COLO829 (cell line): ENCODE results near the gene MAPK8.
"Not testable (repeated sequence)": the region's sequence is repeated elsewhere in the genome, so short reads cannot be mapped to it uniquely, and the experiment has no call there.

Experiments used
- DNase-seq: peaks from one replicate; pipeline ENCODE4 v3.0.0; 2012; ENCODE audit warnings: low spot score

The MAPK8 gene

DNA sequence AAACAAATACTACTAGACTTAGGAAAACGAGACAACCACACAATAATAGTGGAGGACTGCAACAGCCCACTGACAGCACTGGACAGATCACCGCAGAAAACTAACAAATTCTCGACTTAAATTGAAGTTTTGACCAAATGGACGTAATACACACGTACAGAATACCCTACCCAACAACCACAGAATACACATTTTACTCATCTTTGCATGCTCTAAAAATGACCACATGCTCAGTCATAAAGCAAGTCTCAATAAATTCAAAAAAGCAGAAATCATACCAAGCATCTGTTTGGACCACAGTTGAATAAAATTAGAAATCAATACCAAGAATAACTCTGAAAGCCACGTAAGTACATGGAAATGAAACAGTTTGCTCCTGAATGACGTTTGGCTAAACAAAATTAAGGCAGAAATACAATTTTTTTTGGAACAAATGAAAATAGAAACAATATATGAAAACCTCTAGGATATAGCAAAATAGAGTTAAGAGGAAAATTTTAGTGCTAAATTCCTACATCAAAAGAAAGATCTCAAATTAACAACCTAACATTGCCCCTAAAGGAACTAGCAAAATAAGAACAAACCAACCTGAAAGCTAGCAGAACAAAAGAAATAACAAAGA lies 30.6 kb downstream of the MAPK8 start:
- no peak for DNase-seq

DNA sequence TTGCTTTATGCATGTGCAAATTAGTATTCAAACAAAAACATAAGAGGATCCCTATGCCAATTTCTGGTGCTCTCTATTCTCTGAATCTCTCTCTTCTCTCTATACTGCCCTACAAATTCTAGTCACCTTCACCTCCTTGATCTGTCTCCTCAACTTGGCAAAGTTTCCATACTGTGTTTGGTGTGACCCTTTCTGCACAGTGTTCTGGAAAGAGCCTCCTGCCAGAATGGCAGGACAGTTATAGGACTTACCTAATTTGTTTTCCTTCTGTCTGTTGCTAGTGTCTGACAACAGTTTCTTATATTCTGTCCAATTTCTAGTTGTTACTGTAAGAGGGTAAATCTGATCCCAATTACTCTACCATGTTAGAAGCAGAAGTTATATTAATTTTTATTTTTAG lies 34.3 kb downstream of the MAPK8 start:
- no peak for DNase-seq

DNA sequence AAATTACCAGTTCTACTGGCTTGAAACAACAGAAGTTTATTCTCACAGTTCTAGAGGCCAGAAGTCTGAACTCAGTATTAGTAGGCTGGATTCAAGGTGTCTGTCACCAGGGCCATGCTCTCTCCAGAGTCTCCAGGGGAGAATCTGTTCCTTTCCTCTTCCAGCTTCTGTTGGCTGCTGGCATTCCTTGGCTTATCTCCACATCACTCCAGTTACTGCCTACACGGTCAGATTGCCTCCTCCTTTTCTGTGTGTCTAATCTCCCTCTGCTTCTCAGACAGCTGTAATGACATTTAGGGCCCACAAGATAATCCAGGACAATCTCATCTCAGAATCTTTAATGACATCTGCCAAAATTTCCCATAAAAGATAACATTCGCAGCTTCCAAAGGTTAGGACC lies 36.6 kb downstream of the MAPK8 start:
- no peak for DNase-seq

DNA sequence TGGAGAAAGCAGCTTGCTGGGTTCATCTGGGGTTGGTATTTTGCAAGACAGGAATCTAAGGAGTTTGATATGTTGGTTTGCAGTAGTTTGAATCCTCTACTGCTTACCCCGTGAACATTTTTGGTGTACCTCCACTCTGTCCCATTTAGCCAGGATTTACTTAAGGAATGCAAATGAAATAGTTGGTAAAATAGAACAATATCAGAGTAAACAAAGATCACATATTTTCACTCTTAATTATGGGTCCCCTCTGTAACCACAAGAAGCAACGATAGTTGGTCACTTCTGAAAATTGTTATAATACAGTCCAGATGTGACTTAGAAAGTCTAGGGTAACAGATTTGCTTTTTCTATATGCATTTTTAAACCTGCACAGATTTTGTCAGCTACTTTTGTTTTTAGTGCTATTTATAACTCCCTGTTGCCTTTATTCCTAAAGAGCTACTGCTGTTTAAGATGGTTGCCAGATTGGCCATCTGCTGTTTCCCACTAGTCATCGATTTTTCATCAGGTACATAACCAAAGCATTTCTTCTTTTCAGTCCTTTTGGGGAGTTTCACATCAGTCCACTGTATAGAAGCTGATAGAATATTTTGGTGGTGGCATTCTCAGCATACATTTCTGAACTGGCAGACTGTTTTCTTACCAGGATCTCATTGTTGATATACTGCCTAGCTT lies 37.6 kb downstream of the MAPK8 start:
- no peak for DNase-seq

DNA sequence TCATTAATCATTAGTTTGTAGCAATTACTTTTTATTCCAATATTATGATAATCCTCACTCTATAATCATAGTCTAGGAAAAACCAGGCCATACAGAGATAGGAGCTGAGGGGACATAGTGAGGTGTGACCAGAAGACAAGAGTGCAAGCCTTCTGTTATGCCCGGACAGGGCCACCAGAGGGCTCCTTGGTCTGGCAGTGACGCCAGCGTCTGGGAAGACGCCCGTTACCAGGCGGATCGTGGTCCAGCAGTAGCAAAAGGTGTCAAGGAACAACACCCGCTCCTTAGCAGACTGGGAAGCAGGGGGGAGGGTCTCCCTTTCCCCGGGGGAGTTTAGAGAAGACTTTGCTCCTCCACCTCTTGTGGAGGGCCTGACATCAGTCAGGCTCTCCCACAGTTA lies 39.8 kb downstream of the MAPK8 start:
- DNase-seq = not testable (repeated sequence)

DNA sequence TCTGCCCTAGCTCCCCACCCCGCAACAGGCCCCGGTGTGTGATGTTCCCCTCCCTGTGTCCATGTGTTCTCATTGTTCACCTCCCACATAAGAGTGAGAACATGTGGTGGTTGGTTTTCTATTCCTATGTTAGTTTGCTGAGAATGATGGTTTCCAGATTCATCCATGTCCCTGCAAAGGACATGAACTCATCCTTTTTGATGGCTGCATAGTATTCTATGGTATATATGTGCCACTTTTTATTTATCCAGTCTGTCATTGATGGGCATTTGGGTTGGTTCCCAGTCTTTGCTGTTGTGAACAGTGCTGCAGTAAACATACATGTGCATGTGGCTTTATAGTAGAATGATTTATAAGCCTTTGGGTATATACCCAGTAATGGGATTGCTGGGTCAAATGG lies 41.1 kb downstream of the MAPK8 start:
- DNase-seq = not testable (repeated sequence)

DNA sequence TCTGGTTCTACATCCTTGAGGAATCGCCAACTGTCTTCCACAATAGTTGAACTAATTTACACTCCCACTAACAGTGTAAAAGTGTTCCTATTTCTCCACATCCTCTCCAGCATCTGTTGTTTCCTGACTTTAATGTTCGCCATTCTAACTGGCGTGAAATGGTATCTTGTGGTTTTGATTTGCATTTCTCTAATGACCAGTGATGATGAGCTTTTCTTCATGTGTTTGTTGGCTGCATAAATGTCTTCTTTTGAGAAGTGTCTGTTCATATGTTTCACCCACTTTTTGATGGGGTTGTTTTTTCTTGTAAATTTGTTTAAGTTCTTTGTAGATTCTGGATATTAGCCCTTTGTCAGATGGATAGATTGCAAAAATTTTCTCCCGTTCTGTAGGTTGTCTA lies 41.5 kb downstream of the MAPK8 start:
- DNase-seq = not testable (repeated sequence)

DNA sequence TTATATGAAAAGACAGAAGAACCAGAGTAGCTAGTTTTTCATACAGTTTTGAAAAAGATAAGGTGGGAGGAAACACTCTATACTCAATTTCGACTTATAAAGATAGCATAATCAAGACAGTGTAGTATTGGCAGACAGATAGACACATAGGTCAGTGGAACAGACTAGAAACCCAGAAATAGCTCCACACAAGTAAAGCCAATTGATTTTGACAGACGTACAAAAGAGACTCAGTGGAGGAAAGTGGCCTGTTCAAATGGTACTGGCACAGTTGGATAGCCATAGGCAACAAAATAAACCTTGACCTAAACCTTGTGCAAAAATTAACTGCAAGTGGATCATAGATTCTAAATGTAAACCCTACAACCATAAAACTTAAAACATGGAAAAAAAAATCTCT lies 46.8 kb downstream of the MAPK8 start:
- no peak for DNase-seq

DNA sequence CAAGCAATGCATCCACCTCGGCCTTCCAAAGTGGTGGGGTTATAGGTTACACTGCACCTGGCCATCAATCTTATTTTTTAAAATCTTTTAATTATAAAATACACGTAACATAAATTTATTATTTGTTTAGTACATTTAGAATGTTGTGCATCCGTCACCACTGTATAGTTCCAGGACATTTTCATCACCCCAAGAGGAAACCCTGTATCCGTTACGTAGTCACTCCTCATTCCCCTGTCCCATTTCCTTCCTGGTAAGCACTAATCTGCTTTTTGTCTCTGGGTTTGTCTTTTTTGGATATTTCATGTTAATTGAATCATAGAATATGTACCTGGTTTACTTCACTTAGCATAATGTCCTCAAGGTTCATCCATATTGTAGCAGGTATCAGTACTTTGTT lies 51.2 kb downstream of the MAPK8 start:
- DNase-seq = no peak

DNA sequence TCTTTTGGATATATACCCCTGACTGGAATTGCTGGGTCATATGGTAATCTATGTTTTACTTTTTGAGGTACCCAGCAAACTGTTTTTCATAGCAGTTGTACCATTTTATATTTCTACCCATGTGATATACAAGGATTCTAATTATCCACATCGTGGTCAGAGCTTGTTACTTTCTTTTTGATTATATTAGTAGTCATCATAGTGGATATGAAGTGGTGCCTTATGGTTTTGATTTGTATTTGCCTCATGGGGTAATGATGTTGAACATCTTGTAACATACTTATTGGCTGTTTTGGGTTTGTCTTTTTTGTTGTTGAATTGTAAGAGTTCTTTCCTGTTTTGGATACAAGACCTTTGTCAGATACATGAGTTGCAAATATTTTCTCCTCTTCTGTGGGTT lies 51.7 kb downstream of the MAPK8 start:
- no peak for DNase-seq

DNA sequence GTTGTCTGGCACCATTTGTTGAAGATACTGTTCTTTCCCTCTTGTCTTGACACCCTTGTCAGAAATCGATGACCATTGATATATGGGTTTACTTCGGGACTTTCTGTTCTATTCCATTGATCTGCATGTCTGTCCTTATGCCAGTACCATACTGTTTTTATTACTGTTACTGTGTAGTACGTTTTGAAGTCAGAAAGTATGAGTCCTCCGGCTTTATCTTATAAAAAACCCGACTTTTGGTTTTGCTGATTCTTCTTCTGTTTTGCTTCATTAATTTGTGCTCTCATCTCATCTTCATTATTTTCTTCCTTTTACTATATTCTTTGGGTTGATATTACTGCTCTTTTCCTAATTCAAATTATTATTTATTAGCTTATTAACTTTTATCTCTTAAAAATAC lies 52.4 kb downstream of the MAPK8 start:
- DNase-seq = no peak

DNA sequence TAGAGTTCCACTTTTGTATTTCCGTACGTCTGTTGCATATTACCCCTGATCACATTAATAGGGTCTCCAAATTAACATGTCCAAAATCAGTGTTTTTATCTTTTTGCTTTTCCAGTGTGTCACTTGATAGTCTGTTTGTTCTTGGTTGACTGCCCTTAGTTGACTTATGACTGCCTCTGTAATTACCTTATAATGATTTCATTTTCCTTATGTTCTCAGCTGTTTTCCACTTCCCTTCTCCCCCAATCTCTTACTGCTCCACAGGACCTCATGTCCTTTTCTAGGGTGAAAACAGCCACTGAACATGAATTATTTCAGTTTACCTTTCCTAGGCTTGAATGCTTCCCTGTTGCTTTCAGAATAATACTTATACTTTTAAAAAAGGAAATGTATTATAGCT lies 54.7 kb downstream of the MAPK8 start:
- DNase-seq = no peak

DNA sequence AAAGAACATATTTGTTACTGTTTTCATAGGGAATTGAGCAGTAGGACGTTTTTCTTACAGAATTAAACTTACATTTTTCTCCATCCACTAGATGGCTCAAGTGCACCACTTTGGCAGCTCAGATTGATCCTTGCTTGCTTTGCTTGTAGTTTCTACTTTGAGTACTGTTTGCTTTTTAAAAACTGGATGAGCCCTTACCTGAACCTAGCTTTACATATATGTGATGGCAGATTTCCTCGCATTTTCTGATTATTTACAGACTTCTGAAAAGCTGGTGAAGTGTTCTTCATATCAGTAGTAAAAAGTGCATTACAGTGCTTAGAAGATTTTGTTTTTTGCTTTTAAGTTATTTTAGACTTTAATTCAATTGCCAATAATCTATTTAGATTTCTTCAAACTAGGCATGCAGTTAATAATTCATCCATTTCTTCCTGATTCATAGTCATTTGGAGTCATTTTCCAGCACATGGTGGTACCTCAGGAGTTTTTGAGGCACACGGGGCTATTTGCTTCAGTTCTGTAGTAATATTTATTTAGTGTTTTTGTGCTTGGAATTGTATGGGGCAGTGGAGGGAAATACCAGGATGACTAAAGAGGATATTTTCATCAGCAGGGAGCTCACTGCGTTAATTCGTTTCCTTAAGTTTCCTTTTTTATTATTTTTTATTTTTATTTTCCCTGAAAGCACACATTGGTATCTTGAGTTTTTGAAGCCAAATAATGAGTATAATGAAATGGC lies 57.3 kb downstream of the MAPK8 start:
- peak; percentile 25 for DNase-seq

DNA sequence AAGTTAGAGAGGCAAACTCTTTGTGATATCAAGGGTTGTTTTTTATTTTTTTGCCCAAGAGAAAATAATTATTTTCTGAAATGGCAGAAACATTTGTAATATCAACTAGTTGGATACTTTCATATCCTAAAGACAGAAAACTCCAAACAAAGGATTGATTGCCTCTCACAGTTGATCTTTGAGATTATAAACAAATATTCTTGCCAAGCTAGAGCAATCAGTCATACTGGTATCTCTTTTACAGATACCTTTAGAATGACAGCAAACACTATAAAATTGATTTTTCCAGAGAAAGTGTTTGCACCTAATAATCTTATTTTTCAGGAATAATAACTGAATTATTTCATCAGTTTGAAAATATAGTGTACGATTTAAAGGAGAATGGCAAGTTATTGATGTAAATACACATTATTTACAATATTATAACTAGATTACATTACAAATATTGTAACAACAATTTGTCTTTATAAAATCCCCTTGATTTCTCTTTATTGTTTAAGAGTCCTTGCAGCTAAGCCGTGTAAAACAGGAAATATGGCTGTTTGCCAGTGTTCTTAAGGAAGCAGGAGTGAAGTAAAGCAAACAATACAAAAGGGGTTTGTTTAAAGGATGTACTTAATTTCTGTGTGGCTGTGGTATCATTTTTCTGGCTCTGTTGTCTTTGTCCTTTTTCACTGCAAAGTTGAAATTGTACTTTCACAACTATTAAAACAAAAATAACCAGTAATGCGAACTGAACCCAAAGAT lies 58.4 kb downstream of the MAPK8 start:
- peak; percentile 44 for DNase-seq

DNA sequence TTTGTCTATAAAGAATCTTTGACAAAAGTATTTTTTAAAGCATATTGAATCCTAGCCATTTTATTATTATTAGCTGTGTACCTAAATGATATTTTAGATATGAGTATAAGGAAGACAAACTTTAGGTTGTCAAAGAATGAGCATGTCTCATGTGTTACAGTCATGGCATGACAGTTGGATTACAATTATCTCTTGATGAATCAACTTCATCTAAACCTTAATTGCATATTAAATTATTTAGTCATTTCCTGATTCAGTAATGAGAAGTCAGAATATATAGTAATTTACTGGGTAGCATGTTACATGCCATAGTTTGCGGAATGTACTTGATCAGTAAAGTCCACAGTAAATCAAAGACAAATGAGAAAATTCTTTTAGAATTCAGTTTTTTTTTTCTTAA lies 59.2 kb downstream of the MAPK8 start:
- peak; percentile 12 for DNase-seq

DNA sequence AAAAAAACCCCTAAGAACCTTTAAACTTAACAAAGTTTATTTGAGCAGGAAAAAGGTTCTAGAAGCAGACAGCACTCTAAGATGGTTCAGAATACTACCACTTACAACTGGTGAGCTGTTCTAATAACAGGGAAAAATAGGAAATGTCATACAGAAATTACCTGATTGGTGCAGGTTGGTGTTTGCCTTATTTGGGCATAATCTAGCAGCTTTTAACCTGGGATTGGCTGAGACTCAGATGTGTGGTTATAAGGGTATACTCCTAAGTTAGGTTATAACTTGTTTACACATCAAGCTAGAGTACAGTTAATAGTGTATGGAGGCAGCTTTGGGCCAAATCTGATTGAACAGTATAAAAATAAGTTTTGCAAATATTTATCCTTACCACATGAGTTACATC lies 59.8 kb downstream of the MAPK8 start:
- DNase-seq = no peak

DNA sequence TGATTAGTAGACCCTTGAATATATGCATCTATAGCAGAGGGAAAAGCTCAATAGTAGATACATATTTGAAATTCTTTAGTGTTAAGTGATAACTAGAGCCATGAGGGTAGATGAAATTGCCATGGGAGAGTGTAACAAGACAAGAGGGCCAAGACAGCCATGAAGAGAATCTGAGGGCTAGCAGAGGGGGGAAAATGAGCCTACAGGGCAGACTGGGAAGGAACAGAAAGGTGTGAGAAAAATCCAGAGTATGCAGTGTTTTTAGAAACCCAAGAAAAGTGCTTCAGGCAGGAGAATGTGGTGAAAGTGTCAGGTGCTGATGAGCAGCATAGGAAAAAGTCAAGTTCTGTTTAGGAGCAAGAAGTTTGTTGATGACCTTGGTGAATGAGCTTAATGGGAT lies 63.0 kb downstream of the MAPK8 start:
- no peak for DNase-seq

DNA sequence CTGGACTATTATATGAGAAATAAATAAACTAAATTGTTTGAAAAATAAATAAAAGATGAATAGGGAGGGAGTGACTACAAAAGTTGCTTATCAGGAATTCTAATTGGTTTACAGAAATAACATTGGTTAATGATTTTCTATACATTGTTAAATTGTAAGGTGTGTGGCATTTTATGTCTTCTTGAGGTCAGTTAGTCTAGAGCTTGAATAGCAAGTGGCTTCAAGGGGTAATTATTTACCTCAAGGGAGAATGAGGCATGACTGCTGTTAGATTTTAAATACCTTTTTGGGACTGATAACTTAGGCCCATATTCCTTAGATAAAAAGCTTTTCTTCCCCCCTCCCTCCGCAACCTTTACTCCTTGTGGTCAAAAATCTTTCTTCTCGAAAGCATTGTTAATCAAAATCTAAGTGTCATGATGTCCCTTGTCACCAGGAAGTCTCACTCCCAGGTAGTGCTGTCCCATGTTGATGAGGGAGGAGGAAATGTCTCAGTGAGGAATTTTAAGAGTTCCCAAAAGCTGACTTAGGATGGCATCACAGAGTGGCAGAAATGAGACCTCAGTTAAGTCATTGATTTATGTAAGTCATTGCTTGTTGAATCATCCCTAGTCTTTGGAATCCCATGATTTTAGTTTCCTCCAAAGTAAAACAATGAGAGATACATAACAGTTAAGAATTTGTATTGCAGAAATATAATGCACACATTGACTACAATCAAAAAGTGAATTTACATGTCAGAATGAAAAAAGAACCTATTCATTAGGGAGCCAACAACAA lies 71.5 kb downstream of the MAPK8 start:
- DNase-seq = no peak

DNA sequence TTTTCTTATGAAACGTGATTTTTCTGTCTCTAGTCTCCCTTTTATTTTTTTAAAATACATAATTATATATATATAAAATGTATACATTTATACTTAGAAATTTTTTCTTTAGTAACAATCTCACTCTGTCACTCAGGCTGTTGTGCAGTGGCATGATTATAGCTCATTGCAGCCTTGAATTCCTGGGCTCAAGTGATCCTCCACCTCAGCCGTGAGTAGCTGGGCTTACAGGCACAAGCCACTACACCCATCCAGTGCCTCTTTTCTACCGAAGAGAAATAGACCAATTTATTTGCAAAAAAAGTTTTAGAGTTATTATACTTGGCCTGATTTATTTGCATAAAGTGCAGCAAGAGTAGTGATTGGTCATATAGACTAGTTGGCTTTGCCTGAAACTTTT lies 72.2 kb downstream of the MAPK8 start:
- DNase-seq = no peak

DNA sequence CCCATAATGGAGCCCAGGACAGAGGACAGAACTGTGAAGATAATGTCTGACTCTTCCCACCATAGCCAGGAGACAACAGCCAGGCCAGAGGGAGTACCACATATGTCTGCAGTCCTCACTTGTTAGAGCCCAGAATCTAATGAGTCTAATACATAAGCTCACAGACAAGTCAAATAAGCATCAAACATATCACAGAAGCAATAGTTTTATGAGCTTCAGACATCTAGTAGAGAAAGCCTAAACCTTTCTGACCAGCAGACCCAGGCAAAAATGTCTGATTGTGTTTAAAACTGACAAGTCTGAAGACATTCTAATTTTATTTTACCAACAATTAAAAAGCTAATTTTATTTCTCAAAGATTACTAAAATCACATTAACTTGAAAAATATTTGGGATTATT lies 75.5 kb downstream of the MAPK8 start:
- no peak for DNase-seq

DNA sequence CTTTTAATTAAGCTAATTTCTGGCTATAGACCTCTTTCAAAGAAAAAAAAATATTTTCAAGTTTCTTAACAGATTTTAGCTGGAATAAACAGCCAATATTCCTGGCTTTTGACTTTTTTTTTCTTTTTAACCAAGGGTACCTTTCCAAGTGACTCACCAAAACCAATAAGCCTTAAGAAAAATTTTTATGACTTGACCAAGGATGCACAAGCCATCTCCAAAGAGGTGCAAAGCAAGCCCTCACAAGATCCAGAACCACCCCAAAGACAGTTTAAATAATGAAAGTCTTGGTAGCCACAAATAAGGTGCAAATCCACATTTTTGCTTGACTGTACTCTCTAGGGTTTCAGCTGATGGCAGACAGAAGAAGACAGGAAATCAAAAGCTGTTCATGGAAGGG lies 76.5 kb downstream of the MAPK8 start:
- DNase-seq = no peak

DNA sequence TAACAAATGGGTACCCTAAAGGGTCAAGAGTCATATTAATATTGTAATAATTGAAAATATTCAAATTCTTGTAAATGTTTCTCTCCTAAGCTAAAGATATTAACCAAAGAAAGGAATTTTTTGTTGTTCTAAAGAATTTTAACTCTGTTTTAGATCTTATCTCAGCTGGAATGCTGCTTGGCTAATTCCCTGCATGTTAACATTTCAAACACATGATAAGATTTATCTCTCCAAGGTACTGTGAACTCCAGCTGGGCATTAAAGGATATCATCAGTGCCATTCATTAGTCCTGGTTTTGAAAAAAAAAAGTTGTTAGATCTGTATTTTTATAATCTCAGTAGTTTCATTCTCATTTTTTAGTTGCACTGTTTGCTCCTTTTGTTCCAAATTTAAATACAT lies 76.9 kb downstream of the MAPK8 start:
- no peak for DNase-seq
